Neuronal stem cell (in vitro differentiated cells): ENCODE results near the gene GNPTAB.

Source experiments
- DNase-seq: peaks from one replicate; pipeline ENCODE4 v3.0.0-alpha.2; 2013; ENCODE audit warnings: low spot score
- H2AFZ ChIP-seq: one replicate; pipeline ENCODE4 v1.6.1; 2013; ENCODE audit warnings: mild to moderate bottlenecking, low read length, inconsistent platforms
- H2AK5ac ChIP-seq: 2 replicates; pipeline ENCODE4 v1.6.1; 2013; ENCODE audit warnings: low read depth, mild to moderate bottlenecking, inconsistent platforms, low read length, moderate library complexity, mixed read lengths
- H2BK120ac ChIP-seq: 2 replicates; pipeline ENCODE4 v1.6.1; 2013; ENCODE audit warnings: low read depth, mild to moderate bottlenecking, inconsistent platforms, low read length, moderate library complexity, mixed read lengths
- H2BK12ac ChIP-seq: one replicate; pipeline ENCODE4 v1.6.1; 2013; ENCODE audit warnings: low read length, inconsistent platforms
- H2BK15ac ChIP-seq: 2 replicates; pipeline ENCODE4 v1.6.1; 2013; ENCODE audit warnings: mild to moderate bottlenecking, low read length, inconsistent platforms, mixed read lengths
- H2BK5ac ChIP-seq: one replicate; pipeline ENCODE4 v1.6.1; 2013; ENCODE audit warnings: inconsistent platforms, mild to moderate bottlenecking, low read length, moderate library complexity
- H3K14ac ChIP-seq: one replicate; pipeline ENCODE4 v1.6.1; 2013; ENCODE audit warnings: low read length, inconsistent platforms
- H3K18ac ChIP-seq: 2 replicates; pipeline ENCODE4 v1.6.1; 2013; ENCODE audit warnings: low read length, inconsistent platforms
- H3K23ac ChIP-seq: 2 replicates; pipeline ENCODE4 v1.6.1; 2013; ENCODE audit warnings: low read depth, mild to moderate bottlenecking, mixed read lengths, low read length, inconsistent platforms; ENCODE audit not compliant: poor library complexity
- H3K27ac ChIP-seq: replicated peaks from 3 replicates; pipeline ENCODE4 v1.5.1; 2013; ENCODE audit warnings: low read length, inconsistent platforms
- H3K27me3 ChIP-seq, 3 experiments: 2 replicates each; pipeline ENCODE4 v1.6.1; 2013; ENCODE audit warnings: low read length in 3 of 3, mild to moderate bottlenecking in 2 of 3, inconsistent platforms in 1 of 3, low read depth in 1 of 3, mixed read lengths in 1 of 3, moderate library complexity in 1 of 3; ENCODE audit not compliant: control insufficient read depth in 3 of 3, insufficient read depth in 3 of 3
- H3K36me3 ChIP-seq, 2 donors: replicated peaks in 1 of 2; 2 replicates each; pipeline ENCODE4 v1.6.1; 2013; ENCODE audit warnings: low read length in 2 of 2; ENCODE audit not compliant: control insufficient read depth in 2 of 2, insufficient read depth in 2 of 2
- H3K4ac ChIP-seq: 2 replicates; pipeline ENCODE4 v1.6.1; 2013; ENCODE audit warnings: inconsistent platforms, mild to moderate bottlenecking, low read length, moderate library complexity
- H3K4me1 ChIP-seq, 2 donors: 1 replicate in 1 of 2; 2 replicates in 1 of 2; pipeline ENCODE4 v1.6.1; 2013; ENCODE audit warnings: low read length in 2 of 2, low read depth in 1 of 2; ENCODE audit not compliant: control insufficient read depth in 2 of 2, insufficient read depth in 1 of 2
- H3K4me2 ChIP-seq: one replicate; pipeline ENCODE4 v1.6.1; 2013; ENCODE audit warnings: mild to moderate bottlenecking, low read length, inconsistent platforms; ENCODE audit not compliant: insufficient read depth, poor library complexity, severe bottlenecking
- H3K4me3 ChIP-seq, 2 donors: 2 replicates each; pipeline ENCODE4 v1.5.1; 2013; ENCODE audit warnings: low read length in 2 of 2, mild to moderate bottlenecking in 2 of 2, inconsistent platforms in 1 of 2, moderate library complexity in 1 of 2
- H3K79me1 ChIP-seq: one replicate; pipeline ENCODE4 v1.6.1; 2013; ENCODE audit warnings: low read depth, mild to moderate bottlenecking, inconsistent platforms, low read length, moderate library complexity
- H3K9ac ChIP-seq: one replicate; pipeline ENCODE4 v1.6.1; 2013; ENCODE audit warnings: mild to moderate bottlenecking, low read depth, low read length, inconsistent platforms; ENCODE audit not compliant: poor library complexity
- H3K9me3 ChIP-seq, 2 donors: replicated peaks in 1 of 2; 2 replicates each; pipeline versions ENCODE3 to v1.6.1; 2013; ENCODE audit warnings: low read length in 2 of 2, mild to moderate bottlenecking in 2 of 2, inconsistent platforms in 1 of 2, low read depth in 1 of 2, mixed read lengths in 1 of 2, moderate library complexity in 1 of 2; ENCODE audit not compliant: control insufficient read depth in 2 of 2, insufficient read depth in 1 of 2
- H4K8ac ChIP-seq: one replicate; pipeline ENCODE4 v1.6.1; 2013; ENCODE audit warnings: low read depth, mild to moderate bottlenecking, inconsistent platforms, low read length, moderate library complexity
- H4K91ac ChIP-seq: one replicate; pipeline ENCODE4 v1.6.1; 2013; ENCODE audit warnings: low read length, low read depth, mild to moderate bottlenecking, inconsistent platforms; ENCODE audit not compliant: poor library complexity
- WGBS, 2 donors: extraction: QIAGEN DNeasy Blood & Tissue Kit; methylation state at CpG; one replicate each; pipeline ENCODE4 v1.1.7; 2013; ENCODE audit warnings: missing lambda C conversion rate in 2 of 2, mixed read lengths in 1 of 2; ENCODE audit not compliant: insufficient read length in 2 of 2, insufficient replicate concordance in 1 of 2; ENCODE audit errors: extremely low coverage in 2 of 2; 5-methylcytosine and 5-hydroxymethylcytosine counted together

The GNPTAB gene

DNA sequence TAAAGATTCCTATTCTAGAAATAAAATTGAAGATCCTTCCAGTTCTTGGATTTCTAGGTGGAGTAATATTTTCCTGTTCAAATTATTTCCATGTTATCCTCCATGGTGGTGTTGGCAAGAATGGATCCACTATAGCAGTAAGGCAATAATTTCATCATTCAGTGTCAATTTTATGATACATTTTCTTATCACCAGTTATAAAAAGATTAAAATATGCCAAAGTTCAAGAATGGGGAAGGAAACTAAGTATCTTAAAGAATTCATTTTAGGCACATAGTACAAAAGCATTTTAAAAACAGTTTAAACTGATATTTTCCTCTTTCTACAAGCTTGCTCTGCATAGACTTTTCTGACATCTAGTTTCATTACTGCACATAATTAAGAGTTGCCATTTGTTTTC lies 110.6 kb downstream of the GNPTAB start:
- Histone ChIP-seq H4K91ac (no peak overlapping the region), H3K9ac (no peak overlapping the region), H2AFZ (no peak overlapping the region), H3K79me1 (no peaks in the 10 kb centered on the region), H3K4ac (no peak overlapping the region), H2AK5ac (no peak overlapping the region), H3K14ac (no peak overlapping the region), H3K36me3 (peaks cover 0 to 2% of the 10 kb centered on the region in 2 donors), H2BK15ac (no peak overlapping the region), H4K8ac (no peak overlapping the region), H3K9me3 (no peaks in the 10 kb centered on the region), H3K4me1 (no peaks in the 10 kb centered on the region), H2BK5ac (no peak overlapping the region), H3K27ac (no peak overlapping the region), H3K27me3 (no peaks in the 10 kb centered on the region), H3K4me2 (no peak overlapping the region), H3K23ac (no peak overlapping the region), H2BK120ac (no peak overlapping the region), H3K4me3 (no peak overlapping the region), H3K18ac (no peak overlapping the region), H2BK12ac (no peak overlapping the region)
- no peak for DNase-seq

DNA sequence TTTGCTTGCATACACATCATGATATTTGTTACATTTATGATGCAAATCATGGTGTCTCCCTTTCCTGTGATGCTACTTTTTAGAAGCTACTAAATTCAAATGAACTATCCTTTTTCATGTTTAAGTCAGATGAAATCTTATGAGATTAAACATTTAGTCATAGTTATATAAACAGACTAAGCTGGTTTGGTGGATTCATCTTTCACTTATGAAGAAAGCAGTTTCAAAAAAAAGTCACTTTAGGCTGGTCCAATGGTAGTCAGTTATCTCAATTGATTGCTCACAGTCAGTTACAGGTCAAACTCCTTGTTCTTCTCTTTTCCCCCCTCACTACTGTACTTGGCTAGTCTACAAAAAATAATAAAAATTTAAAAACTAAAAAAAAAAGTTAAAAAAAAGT lies 111.2 kb downstream of the GNPTAB start:
- H4K91ac ChIP-seq: no peak overlapping the region
- H3K27ac ChIP-seq: no peak overlapping the region

DNA sequence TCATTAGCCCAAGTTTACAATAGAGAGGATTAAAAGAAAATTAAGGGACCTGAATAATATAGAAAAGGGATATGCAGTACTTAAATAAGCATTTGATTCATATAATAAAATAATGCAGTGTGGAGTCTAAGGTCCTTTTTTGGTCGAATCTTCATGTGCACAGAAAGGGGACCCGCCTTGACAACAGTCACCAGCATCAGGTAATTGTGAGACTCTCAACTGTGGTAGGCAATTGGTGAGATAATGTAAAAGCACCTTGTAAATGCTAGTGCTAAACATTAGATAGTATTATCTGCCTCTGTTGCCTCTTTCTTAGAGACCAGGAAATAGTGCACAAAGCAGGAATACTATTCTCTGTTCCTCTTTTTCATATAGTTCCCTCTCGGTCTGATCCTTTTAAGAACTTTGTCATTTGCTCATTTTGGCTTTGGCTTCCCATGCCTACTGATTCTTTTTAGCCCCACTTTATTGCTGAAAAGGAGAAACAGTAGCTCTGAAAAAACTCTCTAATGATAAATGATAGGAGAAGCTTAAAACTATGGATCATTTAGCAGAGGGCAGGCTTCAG lies 115.8 kb downstream of the GNPTAB start:
- Histone ChIP-seq H2AK5ac (no peak overlapping the region), H2BK12ac (no peak overlapping the region), H3K9ac (no peak overlapping the region), H2BK15ac (no peak overlapping the region), H2BK5ac (no peak overlapping the region), H3K23ac (no peak overlapping the region), H3K4ac (no peak overlapping the region), H3K79me1 (no peaks in the 10 kb centered on the region), H3K36me3 (no peaks in the 10 kb centered on the region), H2BK120ac (no peak overlapping the region), H3K4me2 (no peak overlapping the region), H3K18ac (no peak overlapping the region), H2AFZ (no peak overlapping the region), H4K8ac (no peak overlapping the region), H3K27me3 (no peaks in the 10 kb centered on the region), H3K14ac (no peak overlapping the region), H4K91ac (no peak overlapping the region), H3K4me1 (peaks cover 4 to 11% of the 10 kb centered on the region in 2 donors), H3K9me3 (no peaks in the 10 kb centered on the region), H3K27ac (no peak overlapping the region), H3K4me3 (no peak overlapping the region)
- no peak for DNase-seq
- no CpG with 5 or more reads among the region's 3 CpGs for WGBS, 2 donors

More for the DNA sequence above, 111.2 kb downstream of the GNPTAB start:
- Histone ChIP-seq H4K8ac (no peak overlapping the region), H3K4me1 (no peaks in the 10 kb centered on the region), H3K4me2 (no peak overlapping the region), H2AK5ac (no peak overlapping the region), H3K36me3 (peaks cover 0 to 2% of the 10 kb centered on the region in 2 donors), H2BK120ac (no peak overlapping the region), H3K27me3 (no peaks in the 10 kb centered on the region), H2BK12ac (no peak overlapping the region), H2BK5ac (no peak overlapping the region), H3K79me1 (no peaks in the 10 kb centered on the region), H2AFZ (no peak overlapping the region), H2BK15ac (no peak overlapping the region), H3K9me3 (no peaks in the 10 kb centered on the region), H3K14ac (no peak overlapping the region), H3K18ac (no peak overlapping the region), H3K4me3 (no peak overlapping the region), H3K4ac (no peak overlapping the region), H3K23ac (no peak overlapping the region), H3K9ac (no peak overlapping the region)
- no peak for DNase-seq

DNA sequence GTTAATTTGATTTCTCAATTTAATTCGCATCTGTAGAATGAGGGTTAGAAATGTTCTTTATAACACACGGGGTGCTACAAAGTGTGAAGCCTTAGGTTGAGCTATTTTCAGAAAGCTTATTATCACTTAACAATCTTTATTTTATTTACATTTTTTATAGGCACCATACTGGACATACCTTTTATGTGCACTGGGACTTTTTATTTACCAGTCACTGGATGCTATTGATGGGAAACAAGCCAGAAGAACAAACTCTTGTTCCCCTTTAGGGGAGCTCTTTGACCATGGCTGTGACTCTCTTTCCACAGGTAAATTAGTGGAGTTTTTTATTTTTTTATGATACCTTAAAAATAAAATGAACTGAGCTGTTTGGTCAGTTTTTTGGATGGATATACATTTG lies 116.8 kb downstream of the GNPTAB start:
- H3K23ac ChIP-seq: no peak overlapping the region
- no peak overlapping the region for H2BK120ac ChIP-seq
- H3K9ac ChIP-seq: no peak overlapping the region
- H3K14ac ChIP-seq: no peak overlapping the region
- H3K4me1 ChIP-seq: peaks cover 4 to 11% of the 10 kb centered on the region in 2 donors
- H2BK12ac ChIP-seq: no peak overlapping the region
- peak overlapping the region; percentile 67 for H2AFZ ChIP-seq
- H3K4ac ChIP-seq: no peak overlapping the region
- H3K4me3 ChIP-seq: no peak overlapping the region
- H2AK5ac ChIP-seq: no peak overlapping the region
- H3K36me3 ChIP-seq: no peaks in the 10 kb centered on the region
- H3K27me3 ChIP-seq: no peaks in the 10 kb centered on the region
- no peak overlapping the region for H2BK5ac ChIP-seq
- no peak overlapping the region for H3K18ac ChIP-seq
- DNase-seq: no peak
- no peak overlapping the region for H4K8ac ChIP-seq
- no peaks in the 10 kb centered on the region for H3K9me3 ChIP-seq
- no peak overlapping the region for H4K91ac ChIP-seq
- no peak overlapping the region for H3K27ac ChIP-seq
- no peak overlapping the region for H3K4me2 ChIP-seq
- H3K79me1 ChIP-seq: no peaks in the 10 kb centered on the region
- H2BK15ac ChIP-seq: no peak overlapping the region
- no CpG with 5 or more reads among the region's 2 CpGs for WGBS, 2 donors
